K562 (cell line): ENCODE measurements around the gene ZNF35. TPM values are rescaled to one million over a fixed set of nuclear protein-coding genes. Genes with fewer than 3 reads are reported as not detected.

ENCODE experiments used
- ATAC-seq: fragments of 200-7000 bp; cut with Tn5 transposase; 3 replicates; pipeline ENCODE4 v1.9.1; 2020; ENCODE audit warnings: moderate library complexity
- BruUV-seq: library from RNA; stranded (reverse); fragments of 400-500 nt; replicated peaks from 2 replicates; lab custom pipeline; 2021; lab: Mats Ljungman, UMichigan
- CTCF ChIA-PET: fragments of 300-600 bp; formaldehyde crosslinking; extraction: SDS; loops from one replicate; lab custom pipeline; 2021; ENCODE audit warnings: low intra/inter-chr PET ratio; lab: Yijun Ruan, JAX
- POLR2A ChIA-PET: fragments of 300-600, 350-650 bp; sonication (Branson Sonifier 250); formaldehyde crosslinking; extraction: SDS; loops from one replicate; lab custom pipeline; 2021; ENCODE audit warnings: antibody characterized with exemption, inconsistent platforms; lab: Yijun Ruan, JAX
- DNase-seq, 4 experiments: peaks; one replicate each; pipeline versions ENCODE4 v3.0.0 to v3.0.0-alpha.2; 2011 to 2018; ENCODE audit warnings: low spot score in 3 of 4, mixed read lengths in 3 of 4; ENCODE audit errors: extremely low read depth in 1 of 4
- FAIRE-seq: peaks from 2 replicates; lab custom pipeline; 2011; peaks lifted over from hg19 to GRCh38; lab: Jason Lieb, UNC
- H2AFZ ChIP-seq: 2 replicates; pipeline ENCODE4 v1.6.0; 2011; ENCODE audit warnings: low read depth, low read length, control low read depth, inconsistent platforms
- H3K27ac ChIP-seq: fragments of 200-600 bp; 3 replicates; pipeline ENCODE4 v1.8.0; 2011; ENCODE audit warnings: low read depth, mild to moderate bottlenecking, control low read depth, inconsistent platforms, low read length, moderate library complexity, mixed read lengths; ENCODE audit errors: extremely low read depth
- H3K27me3 ChIP-seq, 2 experiments: fragments of 300-600 bp in 1 of 2; 2 replicates in 1 of 2; 3 replicates in 1 of 2; pipeline versions ENCODE4 v1.6.0 to v1.8.0; 2011; ENCODE audit warnings: inconsistent platforms in 2 of 2, low read length in 2 of 2, mild to moderate bottlenecking in 1 of 2, mixed read lengths in 1 of 2, moderate library complexity in 1 of 2; ENCODE audit not compliant: control insufficient read depth in 2 of 2, insufficient read depth in 2 of 2
- H3K36me3 ChIP-seq: fragments of 300-600 bp; 3 replicates; pipeline ENCODE4 v1.8.0; 2011; ENCODE audit warnings: mild to moderate bottlenecking, low read length, inconsistent platforms; ENCODE audit not compliant: control insufficient read depth, insufficient read depth
- H3K4me1 ChIP-seq, 2 experiments: fragments of 200-600 bp in 1 of 2; replicated peaks in 1 of 2; 2 replicates in 1 of 2; 3 replicates in 1 of 2; pipeline versions ENCODE4 v1.5.1 to v1.8.0; 2011; ENCODE audit warnings: inconsistent platforms in 2 of 2, low read length in 2 of 2, mild to moderate bottlenecking in 1 of 2, mixed read lengths in 1 of 2, moderate library complexity in 1 of 2; ENCODE audit not compliant: control insufficient read depth in 2 of 2, insufficient read depth in 2 of 2
- H3K4me2 ChIP-seq: 2 replicates; pipeline ENCODE4 v1.6.1; 2011; ENCODE audit warnings: low read length, control low read depth, inconsistent platforms, mixed read lengths; ENCODE audit not compliant: insufficient read depth
- H3K4me3 ChIP-seq: fragments of 200-600 bp; sonication (generic), shearing (Covaris generic); 2 replicates; pipeline ENCODE4 v1.5.1; 2016; ENCODE audit warnings: control low read depth, inconsistent platforms
- H3K79me2 ChIP-seq: fragments of 200-600 bp; 3 replicates; pipeline ENCODE4 v1.8.0; 2011; ENCODE audit warnings: low read length, inconsistent platforms; ENCODE audit not compliant: control insufficient read depth, insufficient read depth
- H3K9ac ChIP-seq, 2 experiments: 2 replicates each; pipeline versions ENCODE4 v1.6.0 to v1.6.1; 2011; ENCODE audit warnings: low read depth in 2 of 2, low read length in 2 of 2, control low read depth in 1 of 2, inconsistent platforms in 1 of 2, mild to moderate bottlenecking in 1 of 2, mixed read lengths in 1 of 2; ENCODE audit not compliant: insufficient read depth in 1 of 2
- H3K9me1 ChIP-seq: one replicate; pipeline ENCODE4 v1.6.0; 2011; ENCODE audit warnings: inconsistent platforms, mild to moderate bottlenecking, low read length, moderate library complexity; ENCODE audit not compliant: control insufficient read depth, insufficient read depth
- H3K9me3 ChIP-seq: replicated peaks from 2 replicates; pipeline ENCODE4 v1.5.1; 2011; ENCODE audit warnings: low read depth, low read length, inconsistent platforms; ENCODE audit not compliant: control insufficient read depth, insufficient read depth
- H4K20me1 ChIP-seq: replicated peaks from 2 replicates; pipeline ENCODE4 v1.6.1; 2011; ENCODE audit warnings: low read length, inconsistent platforms, mixed read lengths; ENCODE audit not compliant: control insufficient read depth, insufficient read depth
- CCAR2 ChIP-seq: fragments of 200-400 bp; formaldehyde crosslinking; IDR thresholded peaks from 2 replicates; pipeline ENCODE4 v1.6.1; 2017; ENCODE audit warnings: mild to moderate bottlenecking, low read depth, low read length
- CTCF ChIP-seq, 3 experiments: IDR thresholded peaks in 2 of 3; conservative IDR thresholded peaks in 1 of 3; 2 replicates each; pipeline ENCODE4 v1.5.1; 2011 to 2012; ENCODE audit warnings: low read length in 3 of 3, mild to moderate bottlenecking in 3 of 3, control low read depth in 2 of 3, improper control_type of control experiment in 1 of 3, inconsistent platforms in 1 of 3, low read depth in 1 of 3, mixed read lengths in 1 of 3, moderate library complexity in 1 of 3; ENCODE audit not compliant: insufficient read depth in 2 of 3
- GABPB1 ChIP-seq: sonication (generic); formaldehyde crosslinking; IDR thresholded peaks from 2 replicates; pipeline ENCODE4 v1.8.0; 2022; ENCODE audit warnings: mild to moderate bottlenecking, missing genetic modification reagents
- KLF16 ChIP-seq: IDR thresholded peaks from 2 replicates; pipeline ENCODE4 v1.6.1; 2016; ENCODE audit warnings: antibody characterized with exemption
- NR2C2 ChIP-seq, 2 experiments: fragments of 200-800 bp in 1 of 2; sonication (Bioruptor generic) in 1 of 2; sonication (generic) in 1 of 2; formaldehyde crosslinking in 1 of 2; IDR thresholded peaks; 2 replicates each; pipeline versions ENCODE4 v1.6.1 to v1.8.0; 2016 to 2022; ENCODE audit warnings: mild to moderate bottlenecking in 1 of 2, missing compliant biosample characterization in 1 of 2, missing genetic modification characterization in 1 of 2, missing genetic modification reagents in 1 of 2
- TFAP4 ChIP-seq: sonication (generic); formaldehyde crosslinking; IDR thresholded peaks from 2 replicates; pipeline ENCODE4 v1.8.0; 2022; ENCODE audit warnings: missing genetic modification reagents, mild to moderate bottlenecking, moderate library complexity, borderline replicate concordance
- ZNF277 ChIP-seq: fragments of 250-450 bp; sonication (Bioruptor Pico); IDR thresholded peaks from 2 replicates; pipeline ENCODE4 v1.8.0; 2022; ENCODE audit warnings: inconsistent platforms, mild to moderate bottlenecking, moderate library complexity, borderline replicate concordance
- WGBS: fragments of 100-300 bp; shearing (Covaris generic); methylation state at CpG from one replicate; pipeline ENCODE4 v1.1.6; 2016; ENCODE audit warnings: low coverage, mixed read lengths; ENCODE audit not compliant: insufficient coverage; ENCODE audit errors: missing lambda C conversion rate; 5-methylcytosine and 5-hydroxymethylcytosine counted together
- in situ Hi-C: fragments of 300-500 bp; cut with MboI; formaldehyde crosslinking; loops from 4 replicates; pipeline ENCODE4 v1.15.0; 2018; ENCODE audit warnings: inconsistent platforms, mixed read lengths
- intact Hi-C: fragments of 100-400 bp; cut with micrococcal nuclease; formaldehyde crosslinking; loops from 2 replicates; pipeline ENCODE4 v1.14.2; 2022
- polyA plus RNA-seq, 8 experiments: library from polyadenylated mRNA; depleted of rRNA in 4 of 8; stranded (reverse) in 5 of 8; unstranded in 3 of 8; fragments of >200 nt; fragmentation: Nextera tagmentation in 2 of 8; fragmentation: Illumina TruSeq in 1 of 8; extraction: Ambion mirVana in 2 of 8; extraction: Trizol in 1 of 8; gene quantifications; 2 replicates each; pipeline versions ENCODE4 v1.2.1 to v1.2.3, GENCODE V29; 2011 to 2014; ENCODE audit warnings: inconsistent platforms in 1 of 8, missing spikeins in 1 of 8
- total RNA-seq, 7 experiments: library from RNA; depleted of rRNA in 6 of 7; stranded (reverse); fragments of >200 nt in 6 of 7; fragmentation: Illumina TruSeq in 2 of 7; extraction: Trizol in 2 of 7; gene quantifications; 2 replicates each; pipeline versions ENCODE4 v1.2.1 to v1.2.3, GENCODE V29; 2011 to 2021; ENCODE audit warnings: low replicate concordance in 1 of 7

ZNF35 gene
- total and polyA plus RNA-seq, 9 of the 15 experiments (the other 6 are each of a cell fraction or from before 2014, with no cell fraction given), result 8.0 to 18.2 (median 14.8) TPM

GRCh38 chr3:44661189-44661588 is 12.7 kb downstream of the ZNF35 start:
- Histone ChIP-seq H3K36me3 (peaks cover 49% of the 10 kb centered on the region), H3K4me2 (no peak overlapping the region), H3K4me3 (no peak overlapping the region), H3K9me1 (no peaks in the 10 kb centered on the region), H3K79me2 (no peaks in the 10 kb centered on the region), H3K27ac (no peak overlapping the region), H3K9ac (no peak overlapping the region), H4K20me1 (no peaks in the 10 kb centered on the region), H3K4me1 (no peaks in the 10 kb centered on the region), H3K9me3 (peaks cover 8% of the 10 kb centered on the region; the same call in 1 of the 2 replicates), H3K27me3 (no peaks in the 10 kb centered on the region), H2AFZ (no peak overlapping the region)
- ATAC-seq, result peak; percentile 56
- WGBS, result 100% methylated on average over 2 of the region's 2 CpGs
- no peak for TF ChIP-seq TFAP4 (CRISPR knock-in tag)
- no peak for TF ChIP-seq KLF16
- TF ChIP-seq NR2C2 (CRISPR knock-in tag; IDR thresholded peaks at IDR 0.05), result no peak
- TF ChIP-seq NR2C2 (tag; IDR thresholded peaks at IDR 0.05), result no peak
- no peak for TF ChIP-seq GABPB1
- no peak for TF ChIP-seq CCAR2
- TF ChIP-seq CTCF (IDR thresholded peaks at IDR 0.05 in 2 of 3, conservative IDR thresholded peaks at IDR 0.05 in 1 of 3; ENCODE audit: insufficient read depth in 2 of 3, low read depth in 1 of 3, low read length in 3 of 3), result peak; percentile 18 to 23 (median 22); a peak in 1 of 6 replicates
- TF ChIP-seq ZNF277 (CRISPR knock-in tag), result no peak
- no peak for FAIRE-seq
- ChIA-PET POLR2A (interaction anchor here (0.6 to 1.5 kb wide), 2 partner anchors 8 to 222 kb away, joined by 3 to 4 read pairs; no protein-coding TSS in a partner anchor), CTCF (no interaction called here)
- in situ Hi-C loops, result no loop called here
- BruUV-seq, result no TSS peak
- intact Hi-C loops, result no loop called here
- DNase-seq, result peak in 3 of 4 experiments; percentile 11 to 52 (median 47)
